ENCODE measurements around the gene DDR2.

- TF ChIP-seq CTCF (conservative IDR thresholded peaks at IDR 0.05; ENCODE audit: low read length): no peak
- no peak for TF ChIP-seq EZH2phosphoT487 (IDR thresholded peaks at IDR 0.05; ENCODE audit: borderline replicate concordance, low read depth, low read length)
Observed at GRCh38 chr1:162697140-162697895, 65.1 kb downstream of the DDR2 start.

Data from OCI-LY7 (cell line).